NCI-H345 (cell line): Measurements from ENCODE around the gene USF2.
"Not testable (repeated sequence)": the region's sequence is repeated elsewhere in the genome, so short reads cannot be mapped to it uniquely, and the experiment has no call there.

Experiments used
- DNase-seq: peaks from one replicate; lab custom pipeline; 2025; lab: John Stamatoyannopoulos, UW

Gene USF2, protein sequence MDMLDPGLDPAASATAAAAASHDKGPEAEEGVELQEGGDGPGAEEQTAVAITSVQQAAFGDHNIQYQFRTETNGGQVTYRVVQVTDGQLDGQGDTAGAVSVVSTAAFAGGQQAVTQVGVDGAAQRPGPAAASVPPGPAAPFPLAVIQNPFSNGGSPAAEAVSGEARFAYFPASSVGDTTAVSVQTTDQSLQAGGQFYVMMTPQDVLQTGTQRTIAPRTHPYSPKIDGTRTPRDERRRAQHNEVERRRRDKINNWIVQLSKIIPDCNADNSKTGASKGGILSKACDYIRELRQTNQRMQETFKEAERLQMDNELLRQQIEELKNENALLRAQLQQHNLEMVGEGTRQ

DNA sequence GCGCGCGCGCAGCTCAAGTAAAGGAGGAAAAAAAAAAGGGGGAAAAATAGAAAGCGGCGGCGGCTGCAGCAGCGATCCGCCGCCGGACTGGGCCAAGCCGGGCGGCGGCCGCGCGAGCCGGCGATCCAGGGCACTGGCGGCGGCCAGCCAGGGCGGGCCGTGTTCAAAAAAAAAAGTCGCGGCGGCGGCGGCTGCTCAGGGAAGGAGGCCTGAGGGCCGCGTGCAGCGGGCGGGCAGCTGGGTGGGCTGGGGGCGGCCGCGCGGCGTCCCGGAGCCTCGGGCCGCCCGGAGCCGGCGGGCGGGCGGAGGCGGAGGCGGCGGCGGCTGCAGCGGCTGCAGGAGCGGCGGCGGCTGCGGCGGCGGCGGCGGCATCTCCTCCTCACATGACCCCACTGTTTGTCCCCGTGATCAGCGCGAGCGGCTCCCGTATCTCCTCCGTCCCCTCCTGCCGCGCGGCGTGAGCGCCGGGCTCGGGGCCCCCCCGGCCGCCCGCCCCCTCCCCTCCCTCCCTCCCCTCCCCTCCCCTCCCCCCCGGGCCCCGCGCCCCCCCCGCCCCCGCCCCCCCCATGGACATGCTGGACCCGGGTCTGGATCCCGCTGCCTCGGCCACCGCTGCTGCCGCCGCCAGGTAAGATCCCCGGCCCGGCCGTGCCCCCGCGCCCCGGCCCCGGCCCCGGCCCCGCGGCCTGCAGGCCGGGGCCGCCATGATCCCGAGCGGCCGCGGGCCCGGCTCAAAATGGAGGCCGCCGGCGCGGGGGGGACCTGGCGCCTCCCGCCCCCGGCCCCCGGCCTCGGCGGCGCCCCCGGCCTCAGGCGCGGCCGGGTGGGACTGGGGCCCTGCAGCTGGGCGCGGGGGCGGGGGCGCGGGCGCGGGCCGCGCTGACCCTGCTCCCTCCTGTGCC lies at the start of gene USF2:
TSS of gene USF2 (plus strand) at position 427 of the 902 bp plus-strand sequence. CDS start at position 567, 140 bp downstream.
- peak; percentile 92 for DNase-seq

DNA sequence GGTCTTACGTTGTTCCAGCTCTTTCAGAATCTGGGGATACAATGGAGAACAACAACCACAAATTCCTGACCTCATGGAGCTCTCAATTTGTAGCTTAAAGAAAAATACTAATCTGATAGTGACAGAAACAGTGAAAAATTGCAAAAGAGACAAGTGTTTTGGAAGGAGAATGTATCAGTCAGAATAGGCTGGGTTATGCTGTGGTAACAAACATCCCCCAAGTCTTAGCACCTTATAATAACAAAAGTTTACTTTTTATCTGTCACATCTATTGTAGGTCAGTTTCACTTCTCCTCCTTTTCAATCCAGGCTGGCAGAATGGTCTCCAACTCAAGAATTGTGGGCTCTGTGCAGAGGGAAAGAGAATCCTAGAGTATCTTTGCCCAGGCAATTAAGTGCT lies 49.8 kb upstream of the USF2 start:
- DNase-seq = no peak

DNA sequence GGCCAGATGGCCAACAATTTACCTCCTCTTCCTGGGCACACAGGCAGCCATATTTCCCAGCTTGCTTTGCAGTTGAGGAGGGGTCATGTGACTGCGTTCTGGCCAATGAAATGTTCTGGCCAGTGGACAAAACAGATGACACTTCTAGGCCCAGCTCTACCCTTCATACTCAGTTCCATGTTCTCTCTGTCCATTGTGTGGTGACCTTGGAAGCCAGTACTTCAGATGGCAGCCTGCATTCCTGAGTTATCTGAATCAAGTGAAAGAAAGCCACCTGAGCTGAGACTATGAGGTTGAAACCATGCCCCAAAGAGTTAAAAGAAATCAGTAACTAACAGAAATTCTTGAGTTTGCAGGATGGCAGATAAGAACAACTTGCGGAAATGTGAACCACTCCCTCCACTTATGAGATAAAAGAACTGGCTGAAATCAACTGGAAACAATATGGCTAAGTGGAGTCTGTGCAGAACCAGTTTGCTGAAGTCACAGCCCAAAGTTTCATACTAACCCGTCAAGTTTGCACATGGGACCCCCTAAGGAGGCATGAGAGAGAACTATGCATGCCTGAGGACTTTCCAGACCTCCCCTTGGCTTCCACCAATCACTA lies 48.3 kb upstream of the USF2 start:
- no peak for DNase-seq

DNA sequence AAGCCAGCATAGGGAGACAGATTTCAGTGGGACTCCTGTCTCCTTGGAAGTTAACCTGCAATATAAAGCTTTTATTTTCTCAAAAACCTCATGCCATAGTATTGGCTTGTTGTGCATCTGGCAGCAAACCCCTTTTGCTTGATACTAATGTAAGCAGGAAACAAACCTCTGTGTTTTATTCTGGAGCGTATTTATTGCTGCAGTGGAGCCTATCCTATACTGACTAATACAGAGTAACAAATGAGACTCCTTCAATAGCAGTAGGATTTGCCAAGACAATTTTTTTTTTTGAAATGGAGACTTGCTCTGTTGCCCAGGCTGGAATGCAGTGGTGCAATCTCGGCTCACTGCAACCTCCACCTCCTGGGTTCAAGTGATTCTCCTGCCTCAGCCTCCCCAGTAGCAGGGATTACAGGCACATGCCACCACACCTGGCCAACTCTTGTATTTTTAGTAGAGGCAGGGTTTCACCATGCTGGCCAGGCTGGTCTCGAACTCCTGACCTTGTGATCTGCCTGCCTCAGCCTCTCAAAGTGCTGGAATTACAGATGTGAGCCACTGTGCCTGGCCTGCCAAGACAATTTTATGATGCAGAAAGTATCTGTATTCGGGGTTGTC lies 47.7 kb upstream of the USF2 start:
- DNase-seq = not testable (repeated sequence)

DNA sequence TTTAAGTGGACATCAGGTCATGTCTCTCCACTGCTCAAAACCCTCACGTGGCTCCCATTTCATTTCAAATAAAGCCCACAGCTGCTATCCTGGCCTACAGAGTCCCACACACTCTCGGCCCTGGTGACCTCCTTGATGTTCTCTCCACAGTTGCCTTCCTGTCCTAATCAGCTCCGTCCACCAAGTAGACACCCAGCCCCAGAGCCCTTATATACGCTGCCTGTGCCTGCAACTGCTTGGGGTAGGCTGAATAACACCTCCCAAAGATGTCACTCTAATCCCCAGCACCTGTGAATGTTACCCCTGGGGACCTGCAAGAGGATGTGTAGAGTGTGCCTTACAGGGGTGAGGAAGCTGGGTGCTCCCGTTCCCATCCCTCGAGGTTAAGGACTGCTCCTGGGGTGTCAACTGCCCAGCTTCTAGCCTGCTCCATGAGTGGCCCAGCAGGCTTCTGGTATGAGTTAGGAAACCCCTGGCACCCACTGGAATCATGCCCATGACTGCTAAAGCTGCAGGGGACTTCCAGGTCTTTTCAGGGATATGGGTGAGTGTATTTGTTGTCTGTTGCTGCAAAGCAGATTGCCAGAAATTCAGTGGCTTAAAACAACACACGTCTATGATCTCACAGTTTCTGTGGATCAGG lies 46.3 kb upstream of the USF2 start:
- no peak for DNase-seq

DNA sequence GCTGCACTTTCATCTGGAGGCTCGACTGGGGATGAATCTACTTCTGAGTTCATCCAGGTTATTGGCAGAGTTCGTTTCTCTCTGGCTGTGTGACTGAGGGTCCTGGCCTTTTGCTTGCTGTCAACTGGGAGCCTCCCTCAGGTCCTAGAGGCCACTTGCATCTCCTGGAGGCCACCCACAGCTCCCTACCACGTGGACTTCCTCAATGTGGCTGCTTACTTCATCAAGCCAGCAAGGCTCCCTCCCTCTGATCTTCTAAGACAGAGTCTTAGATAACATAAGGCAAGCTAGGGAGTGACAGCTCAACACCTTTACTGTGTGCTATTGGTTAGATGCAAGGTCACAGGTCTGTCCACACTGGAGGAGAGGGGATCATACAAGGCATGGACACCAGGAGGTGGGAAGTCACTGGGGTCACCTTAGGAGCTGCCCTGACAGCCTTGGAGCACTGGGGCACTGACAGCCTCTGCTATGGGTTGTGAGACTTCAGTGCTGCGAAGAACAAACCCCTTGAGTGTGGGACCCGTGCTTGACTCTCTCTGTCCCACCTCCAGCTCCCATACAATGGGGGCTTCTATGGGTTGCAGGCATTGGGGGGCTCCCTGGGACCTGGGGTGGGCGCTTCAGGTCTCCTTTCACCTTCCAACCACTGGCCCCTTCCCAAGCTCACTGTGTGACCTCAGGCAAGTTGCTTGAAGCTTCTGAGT lies 45.5 kb upstream of the USF2 start:
- DNase-seq = no peak

DNA sequence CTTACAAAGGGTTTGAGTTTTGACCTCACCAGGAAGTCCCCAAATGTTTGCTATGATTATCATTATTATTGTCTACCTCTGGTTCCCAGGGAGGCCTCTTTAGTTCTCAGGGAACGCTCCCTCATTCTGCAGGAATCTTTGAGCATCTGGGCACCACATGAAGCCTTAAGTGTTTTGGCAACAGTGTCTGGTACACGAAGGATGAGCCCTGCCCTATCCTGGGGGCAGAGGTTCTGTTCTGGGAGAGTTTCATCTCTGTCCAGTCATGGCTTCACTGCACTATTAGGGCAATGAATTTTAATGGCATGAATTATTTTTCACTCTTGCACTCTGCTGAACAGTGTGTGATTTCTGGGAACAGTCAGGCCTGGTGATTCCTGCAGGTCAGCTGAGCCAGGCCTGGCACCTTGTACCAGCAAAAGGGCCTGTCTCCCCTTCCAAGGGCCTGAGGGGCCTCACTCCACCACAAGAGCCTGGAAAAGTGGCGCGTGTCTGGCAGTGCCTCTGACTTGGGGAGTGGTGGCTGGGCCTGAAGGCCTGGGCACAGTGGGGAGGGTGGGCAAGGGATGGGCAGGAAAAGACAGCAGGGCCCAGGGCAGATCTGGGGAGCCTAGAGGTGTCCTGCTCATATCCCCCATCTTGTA lies 44.8 kb upstream of the USF2 start:
- DNase-seq = no peak

DNA sequence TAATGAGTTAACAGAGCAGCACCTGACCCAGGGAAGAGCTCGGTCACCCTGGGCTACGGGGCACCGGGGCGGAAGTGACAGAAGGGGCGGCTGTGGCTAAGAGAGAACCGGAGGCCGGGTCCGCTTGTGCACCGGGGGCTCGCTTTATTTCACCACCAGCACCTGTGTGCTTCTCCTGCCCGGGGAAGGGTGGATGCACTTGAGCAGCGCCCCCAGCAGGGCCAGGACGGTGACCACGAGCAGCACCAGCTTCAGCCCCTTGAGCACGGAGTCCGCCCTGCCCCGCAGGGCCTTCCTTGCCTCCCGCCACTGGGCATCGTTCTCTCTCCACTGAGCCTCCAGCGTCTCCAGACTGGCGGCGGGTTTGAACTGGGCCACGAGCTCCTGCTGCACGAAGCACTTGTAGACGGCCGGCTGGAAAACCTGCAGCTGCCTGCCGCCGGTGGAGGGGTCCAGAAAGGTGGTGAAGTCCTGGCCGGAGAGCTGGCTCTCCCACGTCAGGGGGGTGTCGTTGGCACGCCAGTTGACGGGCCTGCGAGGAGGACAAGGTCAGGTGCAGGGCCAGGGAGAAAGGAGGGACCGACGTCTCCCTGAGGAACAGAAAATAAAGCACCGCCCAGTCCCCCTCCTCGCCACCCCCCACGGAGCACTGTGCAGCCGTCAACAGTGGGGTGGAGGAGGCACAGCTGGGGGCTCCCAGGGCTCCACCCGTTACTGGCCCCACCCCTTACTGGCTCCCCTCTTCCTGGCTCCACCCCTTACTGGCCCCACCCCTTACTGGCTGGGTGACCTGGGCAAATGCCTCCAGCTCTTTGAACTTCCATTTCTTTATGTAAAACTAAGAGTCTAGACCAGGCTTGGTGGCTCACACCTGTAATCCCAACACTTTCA lies 43.8 kb upstream of the USF2 start:
- DNase-seq = no peak

DNA sequence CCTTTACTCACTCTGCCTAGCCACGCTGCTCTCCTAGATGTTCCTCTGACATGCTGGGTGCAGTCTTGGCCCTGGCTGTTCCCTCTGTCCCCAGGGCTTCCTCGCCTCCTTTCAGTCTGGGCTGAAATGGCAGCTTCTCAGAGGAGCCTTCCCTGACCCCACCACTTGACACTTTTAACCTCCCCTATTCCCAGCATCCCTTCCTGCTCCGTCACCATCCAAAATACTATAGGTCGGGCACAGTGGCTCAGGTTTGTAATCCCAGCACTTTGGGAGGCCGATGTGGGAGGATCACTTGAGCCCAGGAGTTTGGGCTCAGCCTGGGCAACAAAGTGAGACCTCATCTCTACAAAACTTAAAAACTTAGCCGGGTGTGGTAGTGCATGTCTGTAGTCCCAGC lies 42.8 kb upstream of the USF2 start:
- no peak for DNase-seq

DNA sequence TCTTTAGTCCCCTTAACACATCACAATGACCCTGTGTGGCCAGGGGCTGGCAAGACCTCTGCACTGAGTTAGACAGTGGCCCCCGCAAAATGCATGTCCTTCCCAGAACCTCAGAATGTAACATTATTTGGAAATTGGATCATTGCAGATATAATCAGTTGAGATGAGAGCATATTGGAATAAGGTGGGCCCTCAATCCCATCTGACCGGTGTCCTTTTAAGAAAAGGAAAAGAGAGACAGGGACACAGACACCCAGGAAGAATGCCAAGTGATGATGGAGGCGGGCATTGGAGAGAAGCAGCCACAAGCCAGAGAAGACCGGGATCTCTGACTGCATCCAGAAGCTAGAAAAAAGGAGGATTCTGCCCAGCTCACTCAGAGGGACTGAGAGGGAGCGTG lies 42.0 kb upstream of the USF2 start:
- no peak for DNase-seq

DNA sequence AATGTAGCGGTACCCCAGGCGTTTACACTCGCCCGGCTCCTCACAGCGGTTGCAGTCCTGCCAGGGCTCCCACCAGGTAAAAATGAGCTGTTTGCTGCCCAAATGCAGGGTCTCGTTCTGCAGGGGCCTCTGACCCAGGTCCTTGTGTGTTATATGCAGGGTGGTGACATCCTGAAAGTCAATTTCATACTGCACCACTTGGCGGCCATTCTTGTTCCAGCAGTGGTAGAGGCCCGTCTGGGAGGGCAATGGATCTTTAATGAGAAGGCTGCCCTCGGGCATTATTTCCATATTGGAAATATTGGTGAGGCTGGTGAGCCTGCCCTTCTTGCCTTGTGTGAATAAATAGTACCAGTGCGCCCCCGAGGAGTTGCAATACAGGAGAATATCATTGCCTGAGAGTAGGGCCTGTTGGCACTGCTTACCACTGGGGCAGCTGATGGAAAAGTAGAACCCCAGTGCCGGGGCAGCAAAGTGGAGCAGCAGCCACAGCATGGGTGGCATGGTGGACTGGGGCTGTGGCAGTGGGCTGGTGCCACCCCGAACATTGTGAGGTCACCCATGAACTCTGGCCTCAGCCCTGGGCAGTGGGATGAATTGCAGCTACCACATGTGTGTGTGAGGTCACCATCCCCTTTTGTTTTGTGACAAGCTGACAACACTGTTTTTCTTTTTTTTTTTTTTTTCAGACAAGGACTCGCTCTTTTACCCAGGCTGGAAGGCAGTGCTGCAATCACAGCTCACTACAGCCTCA lies 40.4 kb upstream of the USF2 start, which contains the start of gene FAM187B:
TSS of gene FAM187B (minus strand) at position 563 of the 754 bp plus-strand sequence. CDS start at position 504, 59 bp downstream.
- no peak for DNase-seq

DNA sequence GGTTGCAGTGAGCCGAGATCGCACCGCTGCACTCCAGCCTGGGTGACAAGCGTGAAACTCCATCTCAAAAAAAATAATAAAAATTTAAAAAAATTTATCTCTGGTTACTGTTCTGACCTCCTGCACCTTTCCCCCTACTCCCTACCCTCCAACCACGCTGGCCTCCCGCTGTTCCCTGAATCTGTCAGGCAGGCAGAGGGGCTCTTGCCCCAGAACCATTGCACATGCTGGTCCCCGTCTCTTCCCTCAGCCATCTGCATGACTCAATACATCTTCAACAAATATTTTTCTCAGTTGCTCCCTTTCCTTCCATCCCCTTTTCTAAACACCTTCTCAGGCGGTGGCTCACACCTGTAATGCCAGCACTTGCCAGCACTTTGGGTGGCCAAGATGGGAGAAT lies 39.2 kb upstream of the USF2 start:
- no peak for DNase-seq

DNA sequence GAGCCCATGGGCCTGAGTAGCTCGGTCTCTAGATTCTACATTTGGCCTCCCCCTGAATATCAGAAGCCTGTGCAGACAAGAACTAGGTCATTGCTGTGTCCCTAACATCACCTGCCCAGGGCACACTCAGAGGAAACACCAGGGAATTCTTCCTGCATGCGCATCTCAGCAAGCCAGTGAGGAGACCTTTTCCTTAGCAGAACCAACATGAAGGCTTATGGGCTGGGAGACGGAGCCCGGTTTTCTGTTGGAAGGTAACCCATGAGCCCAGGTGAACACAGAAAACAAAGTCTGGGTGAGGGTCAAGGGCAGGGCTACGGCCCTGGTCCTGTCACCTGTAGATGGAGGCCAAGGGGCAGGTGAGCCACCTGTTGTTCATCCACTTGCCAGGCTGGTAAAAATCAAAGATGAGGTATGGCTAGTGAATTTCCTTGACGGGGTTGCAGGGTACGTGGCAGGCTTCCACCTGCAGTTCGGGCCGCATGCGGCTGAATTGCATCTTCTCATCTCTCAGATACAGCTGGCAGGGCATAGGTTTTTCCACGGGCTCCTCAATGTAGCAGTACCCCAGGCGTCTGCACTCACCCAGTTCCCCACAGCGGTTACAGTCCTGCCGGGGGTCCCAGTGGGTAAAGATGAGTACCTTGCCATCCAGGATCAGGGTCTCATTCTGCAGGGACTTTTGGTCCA lies 36.7 kb upstream of the USF2 start:
- no peak for DNase-seq

DNA sequence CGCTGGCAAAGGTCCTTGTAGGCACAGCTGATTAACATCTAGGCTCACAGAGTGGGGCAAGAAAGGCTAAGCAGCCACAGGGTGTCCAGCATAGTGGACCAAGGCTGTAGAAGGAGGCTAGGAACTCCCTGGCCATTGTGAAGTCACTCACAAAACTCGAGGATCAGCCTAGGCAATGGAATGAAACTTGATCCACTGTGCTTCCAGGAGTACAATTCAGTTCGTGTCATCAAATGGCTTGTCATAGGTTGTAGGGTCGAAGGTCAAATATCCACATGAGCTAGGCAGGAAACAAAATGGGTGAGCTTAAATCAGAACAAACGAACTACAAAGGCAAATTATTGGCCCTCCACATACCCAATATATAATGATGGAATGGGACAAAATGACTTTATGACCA lies 35.9 kb upstream of the USF2 start:
- DNase-seq = no peak

DNA sequence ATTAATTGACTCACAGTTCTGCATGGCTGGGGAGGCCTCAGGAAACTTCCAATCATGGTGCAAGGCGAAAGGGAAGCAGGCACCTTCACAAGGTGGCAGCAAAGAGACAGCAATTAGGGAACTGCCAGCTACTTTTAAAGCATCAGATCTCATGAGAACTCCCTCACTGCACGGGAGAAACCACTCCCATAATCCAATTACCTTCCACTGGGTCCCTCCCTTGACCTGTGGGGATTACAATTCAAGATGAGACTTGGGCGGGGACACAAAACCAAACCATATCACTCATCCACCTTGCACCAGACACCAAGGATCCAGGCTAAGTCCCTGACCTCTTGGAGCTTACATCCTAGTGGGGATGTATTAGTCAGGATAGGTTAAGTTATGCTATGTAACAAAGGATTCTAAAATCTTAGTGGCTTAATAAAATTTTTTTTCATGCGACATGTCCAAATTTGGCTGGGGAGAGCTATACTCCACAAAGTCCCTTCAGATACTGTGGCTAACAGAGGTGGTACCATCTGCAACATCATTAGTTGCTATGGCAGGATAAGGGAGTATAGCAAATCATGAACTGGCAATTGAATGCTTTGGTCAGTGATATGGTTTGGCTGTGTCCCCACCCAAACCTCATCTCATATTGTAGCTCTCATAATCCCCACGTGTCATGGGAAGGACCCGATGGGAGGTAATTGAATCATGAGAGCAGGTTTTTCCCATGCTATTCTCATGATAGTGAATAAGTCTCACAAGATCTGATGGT lies 31.9 kb upstream of the USF2 start:
- no peak for DNase-seq

DNA sequence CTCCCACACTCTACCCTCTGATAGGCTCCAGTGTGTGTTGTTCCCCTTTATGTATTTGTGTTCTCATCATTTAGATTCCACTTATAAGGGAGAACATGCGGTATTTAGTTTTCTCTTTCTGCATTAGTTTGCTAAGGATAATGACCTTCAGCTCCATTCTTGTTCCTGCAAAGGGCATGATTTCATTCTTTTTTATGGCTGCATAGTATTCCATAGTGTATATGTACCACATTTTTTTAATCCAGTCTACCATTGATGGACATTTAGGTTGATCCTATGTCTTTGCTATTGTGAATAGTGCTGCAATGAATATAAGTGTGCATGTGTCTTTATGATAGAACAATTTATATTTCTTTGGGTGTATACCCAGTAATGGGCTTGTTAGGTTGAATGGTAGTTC lies 29.2 kb upstream of the USF2 start:
- not testable (repeated sequence) for DNase-seq

DNA sequence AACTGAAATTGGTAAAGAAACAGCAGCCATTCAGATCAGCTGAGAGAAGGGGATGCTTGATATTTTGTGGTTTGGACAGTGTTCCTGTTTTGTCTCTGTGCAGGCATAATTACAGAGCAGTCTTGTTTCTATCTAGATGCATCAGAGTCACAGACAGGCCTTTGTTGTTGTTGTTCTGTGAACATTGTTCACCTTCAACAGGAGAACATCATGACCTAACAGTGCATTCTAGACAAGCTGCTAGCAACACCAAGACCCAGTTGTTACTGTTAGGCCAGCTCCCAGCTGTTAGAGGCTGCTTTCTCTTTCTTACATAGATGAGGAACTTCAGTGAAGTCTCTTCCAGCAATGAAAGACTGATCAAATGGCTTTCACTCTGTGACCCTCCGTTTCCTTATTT lies 28.4 kb upstream of the USF2 start:
- DNase-seq = no peak
